ENCODE measurements around the gene GIT2.

GIT2 gene

GRCh38 chr12:109981311-109981710 lies 14.9 kb downstream of the GIT2 start:
- peak; percentile 22 to 64 for DNase-seq (ENCODE audit: low read depth in 2 of 2)

GRCh38 chr12:109972821-109973220 lies 23.3 kb downstream of the GIT2 start:
- no peak for DNase-seq (ENCODE audit: low read depth in 2 of 2)

- no peak for DNase-seq (ENCODE audit: low read depth in 2 of 2)
Measured at GRCh38 chr12:109968801-109969200, 27.4 kb downstream of the GIT2 start.

GRCh38 chr12:109968032-109968420 lies 28.1 kb downstream of the GIT2 start:
- DNase-seq (ENCODE audit: low read depth in 2 of 2) = no peak

GRCh38 chr12:109967383-109968031 lies 28.7 kb downstream of the GIT2 start:
- no peak for DNase-seq (ENCODE audit: low read depth in 2 of 2)

GRCh38 chr12:109966546-109966945 lies 29.6 kb downstream of the GIT2 start:
- no peak for DNase-seq (ENCODE audit: low read depth in 2 of 2)

- no peak for DNase-seq (ENCODE audit: low read depth in 2 of 2)
Measured at GRCh38 chr12:109963743-109964429, 32.3 kb downstream of the GIT2 start.

GRCh38 chr12:109963330-109963729 lies 32.8 kb downstream of the GIT2 start:
- DNase-seq (ENCODE audit: low read depth in 2 of 2) = no peak

GRCh38 chr12:109962398-109962797 lies 33.8 kb downstream of the GIT2 start:
- DNase-seq (ENCODE audit: low read depth in 2 of 2) = no peak

GRCh38 chr12:109961612-109962011 lies 34.6 kb downstream of the GIT2 start:
- no peak for DNase-seq (ENCODE audit: low read depth in 2 of 2)

GRCh38 chr12:109961201-109961600 lies 35.0 kb downstream of the GIT2 start:
- DNase-seq (ENCODE audit: low read depth in 2 of 2) = no peak

- no peak for DNase-seq (ENCODE audit: low read depth in 2 of 2)
Measured at GRCh38 chr12:109959411-109960093, 36.6 kb downstream of the GIT2 start.

- no peak for DNase-seq (ENCODE audit: low read depth in 2 of 2)
Measured at GRCh38 chr12:109958374-109958773, 37.8 kb downstream of the GIT2 start.

GRCh38 chr12:109953656-109954055 lies 42.5 kb downstream of the GIT2 start:
- no peak for DNase-seq (ENCODE audit: low read depth in 2 of 2)

GRCh38 chr12:109952873-109953272 lies 43.3 kb downstream of the GIT2 start:
- DNase-seq (ENCODE audit: low read depth in 2 of 2) = no peak

- DNase-seq (ENCODE audit: low read depth in 2 of 2) = no peak
Measured at GRCh38 chr12:109952160-109952858, 43.9 kb downstream of the GIT2 start.

- DNase-seq (ENCODE audit: low read depth in 2 of 2) = no peak
Measured at GRCh38 chr12:109951751-109952150, 44.4 kb downstream of the GIT2 start.

GRCh38 chr12:109951136-109951535 lies 45.0 kb downstream of the GIT2 start:
- no peak for DNase-seq (ENCODE audit: low read depth in 2 of 2)

GRCh38 chr12:109950625-109951024 lies 45.5 kb downstream of the GIT2 start:
- no peak for DNase-seq (ENCODE audit: low read depth in 2 of 2)

GRCh38 chr12:109949089-109949488 lies 47.1 kb downstream of the GIT2 start:
- DNase-seq (ENCODE audit: low read depth in 2 of 2) = no peak

GRCh38 chr12:109948368-109948767 lies 47.8 kb downstream of the GIT2 start:
- DNase-seq (ENCODE audit: low read depth in 2 of 2) = no peak

GRCh38 chr12:109947521-109947920 lies 48.6 kb downstream of the GIT2 start:
- DNase-seq (ENCODE audit: low read depth in 2 of 2) = no peak

All from stimulated activated CD4-positive, alpha-beta T cell treated with anti-CD3 and anti-CD28 coated beads, Interleukin-4, amount 100 ng/mL, for 48 hours (primary cell).